GM21737 (cell line): ENCODE measurements around the gene TH.

Experiments
- ATAC-seq: cut with Tn5 transposase; IDR thresholded peaks from one replicate; pipeline ENCODE4 v1.9.1; 2021; ENCODE audit warnings: mild to moderate bottlenecking, moderate library complexity; ENCODE audit not compliant: unreplicated experiment

Gene TH

GRCh38 chr11:2163428-2163978, 8.1 kb downstream of the TH start:
- ATAC-seq: no peak

- no peak for ATAC-seq
Observed at GRCh38 chr11:2160736-2161259, 10.8 kb downstream of the TH start, which contains the start of gene INS. Gene INS, minus strand, starts transcription at chr11:2161209. Its CDS starts 238 bp downstream, at chr11:2160971.

GRCh38 chr11:2159536-2160413, 11.8 kb downstream of the TH start:
- ATAC-seq: no peak

GRCh38 chr11:2158966-2159365, 12.6 kb downstream of the TH start:
- no peak for ATAC-seq

GRCh38 chr11:2158296-2158737, 13.3 kb downstream of the TH start:
- no peak for ATAC-seq

- no peak for ATAC-seq
Observed at GRCh38 chr11:2157294-2158040, 14.1 kb downstream of the TH start.

- no peak for ATAC-seq
Observed at GRCh38 chr11:2156416-2157182, 15.0 kb downstream of the TH start.

GRCh38 chr11:2155511-2155910, 16.1 kb downstream of the TH start:
- ATAC-seq: no peak

- no peak for ATAC-seq
Observed at GRCh38 chr11:2154889-2155288, 16.7 kb downstream of the TH start.

GRCh38 chr11:2154195-2154585, 17.4 kb downstream of the TH start:
- no peak for ATAC-seq

GRCh38 chr11:2153581-2154194, 17.9 kb downstream of the TH start:
- ATAC-seq: no peak

GRCh38 chr11:2151500-2152257, 19.9 kb downstream of the TH start:
- no peak for ATAC-seq

GRCh38 chr11:2149864-2150847, 21.5 kb downstream of the TH start:
- no peak for ATAC-seq

- no peak for ATAC-seq
Observed at GRCh38 chr11:2149460-2149859, 22.2 kb downstream of the TH start.

- no peak for ATAC-seq
Observed at GRCh38 chr11:2148595-2148994, 23.0 kb downstream of the TH start.

GRCh38 chr11:2147391-2147790, 24.2 kb downstream of the TH start:
- no peak for ATAC-seq

GRCh38 chr11:2146051-2146450, 25.6 kb downstream of the TH start:
- no peak for ATAC-seq

GRCh38 chr11:2144544-2145248, 26.9 kb downstream of the TH start:
- ATAC-seq: no peak
